Measurements from ENCODE around the gene LCOR. TPM values are rescaled to one million over a fixed set of nuclear protein-coding genes. Genes with fewer than 3 reads are reported as not detected.
A peak's percentile ranks its signal among the peaks of the same experiment; 100 is the strongest.
"Not testable (repeated sequence)": the region's sequence is repeated elsewhere in the genome, so short reads cannot be mapped to it uniquely, and the experiment has no call there.

The LCOR gene
- polyA plus RNA-seq = 1 to 10 TPM; 2.9 to 5.9 TPM

GRCh38 chr10:96831867-96832720, at the start of gene LCOR:
Gene LCOR (plus strand): TSS chr10:96832298. CDS start chr10:96949058, 116,760 bp downstream.
- Histone ChIP-seq H3K27ac (ENCODE audit: low read depth in 2 of 2, low read length in 1 of 2) (peak within 1 kb of the TSS; percentile 96 to 99), H3K36me3 (ENCODE audit: control insufficient read depth in 2 of 2, insufficient read depth in 2 of 2, low read length in 1 of 2) (no peaks in the 10 kb centered on the region), H3K4me1 (ENCODE audit: control insufficient read depth in 2 of 2, insufficient read depth in 2 of 2, low read length in 1 of 2) (peaks cover 0 to 2% of the 10 kb centered on the region in 2 donors), H3K27me3 (ENCODE audit: control insufficient read depth in 1 of 2, insufficient read depth in 2 of 2, low read length in 2 of 2) (no peaks in the 10 kb centered on the region), H3K4me3 (ENCODE audit: low read depth in 1 of 2, low read length in 2 of 2) (peak within 1 kb of the TSS; percentile 93 to 95), H3K9me3 (ENCODE audit: control insufficient read depth in 2 of 2, insufficient read depth in 1 of 2, low read depth in 1 of 2, low read length in 1 of 2) (no peaks in the 10 kb centered on the region)
- WGBS, 2 donors = 0 to 1% methylated on average over 28 to 112 of the region's 112 CpGs

GRCh38 chr10:96784253-96784652, 47.8 kb upstream of the LCOR start:
- 90 to 93% methylated on average over 4 of the region's 4 CpGs for whole genome bisulfite sequencing, 2 donors
- H3K9me3 ChIP-seq (ENCODE audit: control insufficient read depth in 2 of 2, insufficient read depth in 1 of 2, low read depth in 1 of 2, low read length in 1 of 2) = no peaks in the 10 kb centered on the region
- H3K4me3 ChIP-seq (ENCODE audit: low read depth in 1 of 2, low read length in 2 of 2) = no peak overlapping the region
- no peaks in the 10 kb centered on the region for H3K36me3 ChIP-seq (ENCODE audit: control insufficient read depth in 2 of 2, insufficient read depth in 2 of 2, low read length in 1 of 2)
- no peak overlapping the region for H3K27ac ChIP-seq (ENCODE audit: low read depth in 2 of 2, low read length in 1 of 2)
- H3K4me1 ChIP-seq (ENCODE audit: control insufficient read depth in 2 of 2, insufficient read depth in 2 of 2, low read length in 1 of 2) = no peaks in the 10 kb centered on the region
- H3K27me3 ChIP-seq (ENCODE audit: control insufficient read depth in 1 of 2, insufficient read depth in 2 of 2, low read length in 2 of 2) = no peaks in the 10 kb centered on the region

- no peak overlapping the region for H3K4me3 ChIP-seq (ENCODE audit: low read depth in 1 of 2, low read length in 2 of 2)
- H3K27me3 ChIP-seq (ENCODE audit: control insufficient read depth in 1 of 2, insufficient read depth in 2 of 2, low read length in 2 of 2) = no peaks in the 10 kb centered on the region
- H3K27ac ChIP-seq (ENCODE audit: low read depth in 2 of 2, low read length in 1 of 2) = no peak overlapping the region
- no peaks in the 10 kb centered on the region for H3K9me3 ChIP-seq (ENCODE audit: control insufficient read depth in 2 of 2, insufficient read depth in 1 of 2, low read depth in 1 of 2, low read length in 1 of 2)
- no peaks in the 10 kb centered on the region for H3K4me1 ChIP-seq (ENCODE audit: control insufficient read depth in 2 of 2, insufficient read depth in 2 of 2, low read length in 1 of 2)
- 58 to 76% methylated on average over 4 of the region's 4 CpGs for WGBS, 2 donors
- no peaks in the 10 kb centered on the region for H3K36me3 ChIP-seq (ENCODE audit: control insufficient read depth in 2 of 2, insufficient read depth in 2 of 2, low read length in 1 of 2)
These were observed 42.5 kb upstream of the LCOR start for GRCh38 chr10:96789571-96790108.

- 86 to 89% methylated on average over 1 of the region's 1 CpG for WGBS, 2 donors
These were observed 40.2 kb upstream of the LCOR start for GRCh38 chr10:96791902-96792301.

GRCh38 chr10:96794836-96795733, 37.0 kb upstream of the LCOR start:
- Histone ChIP-seq H3K36me3 (ENCODE audit: control insufficient read depth in 2 of 2, insufficient read depth in 2 of 2, low read length in 1 of 2) (no peaks in the 10 kb centered on the region), H3K9me3 (ENCODE audit: control insufficient read depth in 2 of 2, insufficient read depth in 1 of 2, low read depth in 1 of 2, low read length in 1 of 2) (no peaks in the 10 kb centered on the region), H3K27ac (ENCODE audit: low read depth in 2 of 2, low read length in 1 of 2) (no peak overlapping the region), H3K27me3 (ENCODE audit: control insufficient read depth in 1 of 2, insufficient read depth in 2 of 2, low read length in 2 of 2) (no peaks in the 10 kb centered on the region), H3K4me1 (ENCODE audit: control insufficient read depth in 2 of 2, insufficient read depth in 2 of 2, low read length in 1 of 2) (no peaks in the 10 kb centered on the region), H3K4me3 (ENCODE audit: low read depth in 1 of 2, low read length in 2 of 2) (no peak overlapping the region)
- 74 to 80% methylated on average over 8 of the region's 8 CpGs for WGBS, 2 donors

More at GRCh38 chr10:96791902-96792301, 40.2 kb upstream of the LCOR start:
- no peaks in the 10 kb centered on the region for H3K27me3 ChIP-seq (ENCODE audit: control insufficient read depth in 1 of 2, insufficient read depth in 2 of 2, low read length in 2 of 2)
- no peaks in the 10 kb centered on the region for H3K36me3 ChIP-seq (ENCODE audit: control insufficient read depth in 2 of 2, insufficient read depth in 2 of 2, low read length in 1 of 2)
- no peaks in the 10 kb centered on the region for H3K9me3 ChIP-seq (ENCODE audit: control insufficient read depth in 2 of 2, insufficient read depth in 1 of 2, low read depth in 1 of 2, low read length in 1 of 2)
- no peak overlapping the region for H3K27ac ChIP-seq (ENCODE audit: low read depth in 2 of 2, low read length in 1 of 2)
- no peak overlapping the region for H3K4me3 ChIP-seq (ENCODE audit: low read depth in 1 of 2, low read length in 2 of 2)
- no peaks in the 10 kb centered on the region for H3K4me1 ChIP-seq (ENCODE audit: control insufficient read depth in 2 of 2, insufficient read depth in 2 of 2, low read length in 1 of 2)

GRCh38 chr10:96797485-96797884, 34.6 kb upstream of the LCOR start:
- WGBS, 2 donors = 88 to 89% methylated on average over 4 of the region's 4 CpGs
- no peaks in the 10 kb centered on the region for H3K27me3 ChIP-seq (ENCODE audit: control insufficient read depth in 1 of 2, insufficient read depth in 2 of 2, low read length in 2 of 2)
- no peaks in the 10 kb centered on the region for H3K36me3 ChIP-seq (ENCODE audit: control insufficient read depth in 2 of 2, insufficient read depth in 2 of 2, low read length in 1 of 2)
- no peaks in the 10 kb centered on the region for H3K9me3 ChIP-seq (ENCODE audit: control insufficient read depth in 2 of 2, insufficient read depth in 1 of 2, low read depth in 1 of 2, low read length in 1 of 2)
- H3K4me1 ChIP-seq (ENCODE audit: control insufficient read depth in 2 of 2, insufficient read depth in 2 of 2, low read length in 1 of 2) = no peaks in the 10 kb centered on the region
- H3K4me3 ChIP-seq (ENCODE audit: low read depth in 1 of 2, low read length in 2 of 2) = no peak overlapping the region
- H3K27ac ChIP-seq (ENCODE audit: low read depth in 2 of 2, low read length in 1 of 2) = no peak overlapping the region

- no peaks in the 10 kb centered on the region for H3K9me3 ChIP-seq (ENCODE audit: control insufficient read depth in 2 of 2, insufficient read depth in 1 of 2, low read depth in 1 of 2, low read length in 1 of 2)
- 59 to 63% methylated on average over 2 of the region's 2 CpGs for WGBS, 2 donors
These were observed 28.8 kb upstream of the LCOR start for GRCh38 chr10:96803288-96803664.

GRCh38 chr10:96814264-96814663, 17.8 kb upstream of the LCOR start:
- 44 to 55% methylated on average over 1 of the region's 1 CpG for WGBS, 2 donors
- no peaks in the 10 kb centered on the region for H3K4me1 ChIP-seq (ENCODE audit: control insufficient read depth in 2 of 2, insufficient read depth in 2 of 2, low read length in 1 of 2)

More at GRCh38 chr10:96803288-96803664, 28.8 kb upstream of the LCOR start:
- Histone ChIP-seq H3K36me3 (ENCODE audit: control insufficient read depth in 2 of 2, insufficient read depth in 2 of 2, low read length in 1 of 2) (no peaks in the 10 kb centered on the region), H3K4me1 (ENCODE audit: control insufficient read depth in 2 of 2, insufficient read depth in 2 of 2, low read length in 1 of 2) (no peaks in the 10 kb centered on the region), H3K27me3 (ENCODE audit: control insufficient read depth in 1 of 2, insufficient read depth in 2 of 2, low read length in 2 of 2) (no peaks in the 10 kb centered on the region), H3K27ac (ENCODE audit: low read depth in 2 of 2, low read length in 1 of 2) (no peak overlapping the region), H3K4me3 (ENCODE audit: low read depth in 1 of 2, low read length in 2 of 2) (no peak overlapping the region)

GRCh38 chr10:96818971-96819370, 13.1 kb upstream of the LCOR start:
- not testable (repeated sequence) for H3K4me3 ChIP-seq (ENCODE audit: low read depth in 1 of 2, low read length in 2 of 2); H3K4me1 ChIP-seq (ENCODE audit: control insufficient read depth in 2 of 2, insufficient read depth in 2 of 2, low read length in 1 of 2); H3K27me3 ChIP-seq (ENCODE audit: control insufficient read depth in 1 of 2, insufficient read depth in 2 of 2, low read length in 2 of 2); H3K9me3 ChIP-seq (ENCODE audit: control insufficient read depth in 2 of 2, insufficient read depth in 1 of 2, low read depth in 1 of 2, low read length in 1 of 2); H3K27ac ChIP-seq (ENCODE audit: low read depth in 2 of 2, low read length in 1 of 2); H3K36me3 ChIP-seq (ENCODE audit: control insufficient read depth in 2 of 2, insufficient read depth in 2 of 2, low read length in 1 of 2)
- 82 to 87% methylated on average over 9 to 12 of the region's 12 CpGs for WGBS, 2 donors

More at GRCh38 chr10:96814264-96814663, 17.8 kb upstream of the LCOR start:
- Histone ChIP-seq H3K27me3 (ENCODE audit: control insufficient read depth in 1 of 2, insufficient read depth in 2 of 2, low read length in 2 of 2) (no peaks in the 10 kb centered on the region), H3K4me3 (ENCODE audit: low read depth in 1 of 2, low read length in 2 of 2) (no peak overlapping the region), H3K36me3 (ENCODE audit: control insufficient read depth in 2 of 2, insufficient read depth in 2 of 2, low read length in 1 of 2) (no peaks in the 10 kb centered on the region), H3K9me3 (ENCODE audit: control insufficient read depth in 2 of 2, insufficient read depth in 1 of 2, low read depth in 1 of 2, low read length in 1 of 2) (no peaks in the 10 kb centered on the region), H3K27ac (ENCODE audit: low read depth in 2 of 2, low read length in 1 of 2) (no peak overlapping the region)

Measured in esophagus (tissue), 2 donors.